ENCODE data around the gene SLC22A23. TPM values are rescaled to one million over a fixed set of nuclear protein-coding genes. Genes with fewer than 3 reads are reported as not detected.

SLC22A23 gene
- total and polyA plus RNA-seq, 2 of the 4 experiments (the other 2 are of a cell fraction), result 0.72 to 1.6 TPM

- H3K9ac ChIP-seq (ENCODE audit: low read depth, low read length), result no peak overlapping the region
- H3K36me3 ChIP-seq (ENCODE audit: control insufficient read depth, insufficient read depth, low read length), result no peaks in the 10 kb centered on the region
- no peak overlapping the region for H2AK5ac ChIP-seq (ENCODE audit: low read depth, low read length)
- no TSS peak for BruUV-seq (replicated peaks)
- H3K4me2 ChIP-seq (ENCODE audit: low read depth, low read length), result no peak overlapping the region
- no peak overlapping the region for H2BK15ac ChIP-seq (ENCODE audit: low read depth, low read length)
- H3K27me3 ChIP-seq (ENCODE audit: control insufficient read depth, insufficient read depth, low read length), result peaks cover 36% of the 10 kb centered on the region
- H2AFZ ChIP-seq (replicated peaks; ENCODE audit: low read length, poor library complexity), result no peak overlapping the region
- H3K9me1 ChIP-seq (ENCODE audit: insufficient read depth, low read length), result peaks cover 7% of the 10 kb centered on the region; the same call in 1 of the 2 replicates
- H4K5ac ChIP-seq (ENCODE audit: low read depth, low read length), result no peak overlapping the region
- H2BK20ac ChIP-seq (ENCODE audit: low read depth, low read length), result no peak overlapping the region
- H2BK5ac ChIP-seq (ENCODE audit: low read depth, low read length, poor library complexity, severe bottlenecking), result peak overlapping the region; percentile 68
- H3K23ac ChIP-seq (ENCODE audit: low read depth, low read length), result no peak overlapping the region
- no CpG with 5 or more reads among the region's 4 CpGs for WGBS, 2 experiments (ENCODE audit: extremely low coverage in 2 of 2, insufficient read length in 1 of 2)
- ChIA-PET CTCF (no interaction called here), POLR2A (ENCODE audit: unreplicated experiment) (no interaction called here)
- H3K14ac ChIP-seq (replicated peaks; ENCODE audit: low read depth, low read length), result no peak overlapping the region
- dilution Hi-C loops (cut with HindIII; ENCODE audit: low sequenced_read_pairs, unreplicated experiment) (no loop called here), intact Hi-C loops (cut with micrococcal nuclease) (no loop called here), in situ Hi-C loops (cut with MboI; ENCODE audit: low sequenced_read_pairs) (no loop called here)
- H4K20me1 ChIP-seq (ENCODE audit: insufficient read depth, low read length), result peaks cover 6% of the 10 kb centered on the region; the same call in 1 of the 2 replicates
- H3K27ac ChIP-seq (ENCODE audit: insufficient read depth, low read length), result no peak overlapping the region
- no peak for ATAC-seq (ENCODE audit: low read depth)
- H2AK9ac ChIP-seq (replicated peaks; ENCODE audit: low read depth, low read length, poor library complexity), result no peak overlapping the region
- H3K79me1 ChIP-seq (ENCODE audit: low read depth in 1 of 2, low read length in 2 of 2), result peaks cover 0 to 4% of the 10 kb centered on the region in 2 experiments; a peak in 1 of 4 replicates
- no peak overlapping the region for H3K56ac ChIP-seq (ENCODE audit: extremely low read depth, insufficient read depth, low read length)
- H3K4ac ChIP-seq (ENCODE audit: low read depth, low read length), result no peak overlapping the region
- H2BK120ac ChIP-seq (ENCODE audit: low read depth, low read length), result no peak overlapping the region
- no peak for TF ChIP-seq CHD1 (IDR thresholded peaks at IDR 0.05; ENCODE audit: low read depth, low read length)
- no peak for TF ChIP-seq MAFK (IDR thresholded peaks at IDR 0.05; ENCODE audit: low read depth, low read length)
- TF ChIP-seq FOS (IDR thresholded peaks at IDR 0.05; ENCODE audit: low read depth, low read length), result no peak
- TF ChIP-seq MXI1 (IDR thresholded peaks at IDR 0.05; ENCODE audit: borderline replicate concordance, low read depth, low read length), result no peak
- no peak for TF ChIP-seq USF2 (IDR thresholded peaks at IDR 0.05; ENCODE audit: low read depth, low read length)
- no peak for DNase-seq
- no peaks in the 10 kb centered on the region for H3K9me3 ChIP-seq (ENCODE audit: control insufficient read depth, insufficient read depth, low read length)
- H3K18ac ChIP-seq (ENCODE audit: low read depth, low read length), result no peak overlapping the region
- H3K4me3 ChIP-seq (ENCODE audit: insufficient read depth, low read depth, low read length), result no peak overlapping the region
- no peak overlapping the region for H4K91ac ChIP-seq (ENCODE audit: insufficient read depth, low read depth, low read length)
- no peak overlapping the region for H4K8ac ChIP-seq (ENCODE audit: low read depth in 2 of 2, low read length in 2 of 2)
- no peaks in the 10 kb centered on the region; the same call in 1 of the 2 replicates for H3K4me1 ChIP-seq (ENCODE audit: control insufficient read depth, insufficient read depth, low read length)
Measured at GRCh38 chr6:3221578-3221977, 235.3 kb downstream of the SLC22A23 start.
